ENCODE data around the gene FAM241B. TPM values are rescaled to one million over a fixed set of nuclear protein-coding genes. Genes with fewer than 3 reads are reported as not detected.

The FAM241B gene
- total RNA-seq, 1 donor from 2014 or later: 9.8 TPM

DNA sequence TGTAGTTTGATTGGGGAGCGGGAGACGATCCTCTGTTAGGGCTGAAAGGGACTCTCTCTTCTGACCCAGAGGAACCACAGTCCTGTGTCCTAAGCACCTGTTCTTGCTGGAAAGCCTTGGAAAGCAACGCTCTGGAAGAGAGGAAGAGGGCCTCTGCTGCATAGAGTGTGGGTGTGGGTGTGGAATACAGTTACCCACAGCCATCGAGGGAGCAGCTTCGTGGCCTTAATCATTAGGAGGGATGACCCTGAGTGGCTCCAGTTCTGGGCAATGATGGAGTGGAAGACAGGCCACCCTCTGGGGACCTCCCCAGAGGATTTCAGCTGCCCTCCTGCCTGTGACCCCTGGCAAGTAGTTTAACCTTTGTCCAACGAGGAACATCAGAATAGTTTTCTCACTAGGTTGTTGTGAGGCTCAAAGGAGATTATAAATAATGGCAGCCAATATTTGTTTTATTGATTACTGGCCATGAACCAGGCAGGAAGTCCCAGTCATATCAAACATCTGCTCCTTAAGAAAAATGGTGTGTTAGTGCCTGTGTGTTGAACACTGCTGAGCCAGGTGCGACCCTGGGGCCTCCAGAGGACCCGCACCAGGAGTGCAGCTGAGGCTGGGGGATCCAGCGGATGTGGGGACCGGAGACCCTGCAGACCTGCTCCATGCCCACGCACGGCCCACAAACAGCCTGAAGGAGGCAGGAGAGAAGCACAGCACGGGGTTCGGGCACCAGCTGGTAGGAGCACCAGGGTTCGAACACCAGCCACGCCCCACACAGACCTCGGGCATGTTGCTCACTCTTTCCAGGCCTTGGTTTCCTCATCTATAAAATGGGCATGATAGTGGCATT lies 35.6 kb downstream of the FAM241B start:
- H3K9me3 Mint-ChIP-seq: no peaks in the 10 kb centered on the region
- no peak overlapping the region for H3K4me3 Mint-ChIP-seq
- H3K27ac Mint-ChIP-seq: no peak overlapping the region
- H3K4me1 Mint-ChIP-seq (ENCODE audit: unreplicated experiment): peaks cover 31% of the 10 kb centered on the region
- no peak for DNase-seq (ENCODE audit: extremely low spot score, unreplicated experiment)
- TF ChIP-seq, protein P1, sequence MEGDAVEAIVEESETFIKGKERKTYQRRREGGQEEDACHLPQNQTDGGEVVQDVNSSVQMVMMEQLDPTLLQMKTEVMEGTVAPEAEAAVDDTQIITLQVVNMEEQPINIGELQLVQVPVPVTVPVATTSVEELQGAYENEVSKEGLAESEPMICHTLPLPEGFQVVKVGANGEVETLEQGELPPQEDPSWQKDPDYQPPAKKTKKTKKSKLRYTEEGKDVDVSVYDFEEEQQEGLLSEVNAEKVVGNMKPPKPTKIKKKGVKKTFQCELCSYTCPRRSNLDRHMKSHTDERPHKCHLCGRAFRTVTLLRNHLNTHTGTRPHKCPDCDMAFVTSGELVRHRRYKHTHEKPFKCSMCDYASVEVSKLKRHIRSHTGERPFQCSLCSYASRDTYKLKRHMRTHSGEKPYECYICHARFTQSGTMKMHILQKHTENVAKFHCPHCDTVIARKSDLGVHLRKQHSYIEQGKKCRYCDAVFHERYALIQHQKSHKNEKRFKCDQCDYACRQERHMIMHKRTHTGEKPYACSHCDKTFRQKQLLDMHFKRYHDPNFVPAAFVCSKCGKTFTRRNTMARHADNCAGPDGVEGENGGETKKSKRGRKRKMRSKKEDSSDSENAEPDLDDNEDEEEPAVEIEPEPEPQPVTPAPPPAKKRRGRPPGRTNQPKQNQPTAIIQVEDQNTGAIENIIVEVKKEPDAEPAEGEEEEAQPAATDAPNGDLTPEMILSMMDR (conservative IDR thresholded peaks at IDR 0.05): no peak
- peaks cover 26% of the 10 kb centered on the region for H3K27me3 Mint-ChIP-seq
- no peaks in the 10 kb centered on the region for H3K36me3 Mint-ChIP-seq

GRCh38 chr10:69666756-69667155 lies 36.7 kb downstream of the FAM241B start:
- Mint-ChIP-seq H3K4me1 (ENCODE audit: unreplicated experiment) (peaks cover 21% of the 10 kb centered on the region), H3K27ac (no peak overlapping the region), H3K4me3 (no peak overlapping the region), H3K36me3 (no peaks in the 10 kb centered on the region), H3K9me3 (peaks cover 4% of the 10 kb centered on the region), H3K27me3 (peaks cover 28% of the 10 kb centered on the region)
- TF ChIP-seq, protein P1 (conservative IDR thresholded peaks at IDR 0.05): no peak
- no peak for DNase-seq (ENCODE audit: extremely low spot score, unreplicated experiment)

DNA sequence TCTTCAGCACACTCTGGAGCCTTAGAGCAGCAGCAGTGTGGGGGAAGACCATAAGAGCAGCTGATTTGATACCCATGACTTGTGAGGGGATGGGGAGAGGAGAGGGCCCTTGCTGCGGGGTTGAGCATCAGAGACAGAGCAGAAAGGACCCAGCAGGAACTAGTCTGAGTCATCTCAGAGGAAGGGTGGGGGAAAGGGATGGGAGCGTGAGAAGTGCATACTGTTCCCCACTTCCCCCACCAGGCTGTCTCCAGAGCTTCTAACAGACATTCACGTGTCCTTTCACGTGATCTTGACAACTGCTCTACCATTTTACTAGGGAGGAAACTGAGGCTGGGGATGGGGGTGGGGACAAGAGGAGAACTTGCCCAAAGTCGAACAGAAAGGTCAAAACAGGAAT lies 38.7 kb downstream of the FAM241B start:
- TF ChIP-seq, protein P1 (conservative IDR thresholded peaks at IDR 0.05): no peak

GRCh38 chr10:69669409-69669808 lies 39.4 kb downstream of the FAM241B start:
- TF ChIP-seq, protein P1 (conservative IDR thresholded peaks at IDR 0.05): no peak
- no peak overlapping the region for H3K4me3 Mint-ChIP-seq
- DNase-seq (ENCODE audit: extremely low spot score, unreplicated experiment): no peak
- H3K27me3 Mint-ChIP-seq: peaks cover 29% of the 10 kb centered on the region
- peaks cover 6% of the 10 kb centered on the region for H3K4me1 Mint-ChIP-seq (ENCODE audit: unreplicated experiment)
- no peaks in the 10 kb centered on the region for H3K36me3 Mint-ChIP-seq
- peaks cover 4% of the 10 kb centered on the region for H3K9me3 Mint-ChIP-seq
- H3K27ac Mint-ChIP-seq: no peak overlapping the region

More for the DNA sequence above, 38.7 kb downstream of the FAM241B start:
- Mint-ChIP-seq H3K27ac (no peak overlapping the region), H3K9me3 (peaks cover 4% of the 10 kb centered on the region), H3K4me1 (ENCODE audit: unreplicated experiment) (peaks cover 8% of the 10 kb centered on the region), H3K27me3 (peaks cover 29% of the 10 kb centered on the region), H3K4me3 (no peak overlapping the region), H3K36me3 (no peaks in the 10 kb centered on the region)
- no peak for DNase-seq (ENCODE audit: extremely low spot score, unreplicated experiment)

- H3K4me3 Mint-ChIP-seq: no peak overlapping the region
- H3K9me3 Mint-ChIP-seq: peaks cover 4% of the 10 kb centered on the region
- DNase-seq (ENCODE audit: extremely low spot score, unreplicated experiment): no peak
- H3K27ac Mint-ChIP-seq: no peak overlapping the region
- peaks cover 29% of the 10 kb centered on the region for H3K27me3 Mint-ChIP-seq
- H3K36me3 Mint-ChIP-seq: no peaks in the 10 kb centered on the region
- TF ChIP-seq, protein P1 (conservative IDR thresholded peaks at IDR 0.05): no peak
- H3K4me1 Mint-ChIP-seq (ENCODE audit: unreplicated experiment): peaks cover 10% of the 10 kb centered on the region
Measured at GRCh38 chr10:69673521-69673920, 43.5 kb downstream of the FAM241B start.

Data from type B pancreatic cell (in vitro differentiated cells).